ENCODE results near the gene ATF7IP2.
"Not testable (repeated sequence)": the region's sequence is repeated elsewhere in the genome, so short reads cannot be mapped to it uniquely, and the experiment has no call there.

ATF7IP2 gene

DNA sequence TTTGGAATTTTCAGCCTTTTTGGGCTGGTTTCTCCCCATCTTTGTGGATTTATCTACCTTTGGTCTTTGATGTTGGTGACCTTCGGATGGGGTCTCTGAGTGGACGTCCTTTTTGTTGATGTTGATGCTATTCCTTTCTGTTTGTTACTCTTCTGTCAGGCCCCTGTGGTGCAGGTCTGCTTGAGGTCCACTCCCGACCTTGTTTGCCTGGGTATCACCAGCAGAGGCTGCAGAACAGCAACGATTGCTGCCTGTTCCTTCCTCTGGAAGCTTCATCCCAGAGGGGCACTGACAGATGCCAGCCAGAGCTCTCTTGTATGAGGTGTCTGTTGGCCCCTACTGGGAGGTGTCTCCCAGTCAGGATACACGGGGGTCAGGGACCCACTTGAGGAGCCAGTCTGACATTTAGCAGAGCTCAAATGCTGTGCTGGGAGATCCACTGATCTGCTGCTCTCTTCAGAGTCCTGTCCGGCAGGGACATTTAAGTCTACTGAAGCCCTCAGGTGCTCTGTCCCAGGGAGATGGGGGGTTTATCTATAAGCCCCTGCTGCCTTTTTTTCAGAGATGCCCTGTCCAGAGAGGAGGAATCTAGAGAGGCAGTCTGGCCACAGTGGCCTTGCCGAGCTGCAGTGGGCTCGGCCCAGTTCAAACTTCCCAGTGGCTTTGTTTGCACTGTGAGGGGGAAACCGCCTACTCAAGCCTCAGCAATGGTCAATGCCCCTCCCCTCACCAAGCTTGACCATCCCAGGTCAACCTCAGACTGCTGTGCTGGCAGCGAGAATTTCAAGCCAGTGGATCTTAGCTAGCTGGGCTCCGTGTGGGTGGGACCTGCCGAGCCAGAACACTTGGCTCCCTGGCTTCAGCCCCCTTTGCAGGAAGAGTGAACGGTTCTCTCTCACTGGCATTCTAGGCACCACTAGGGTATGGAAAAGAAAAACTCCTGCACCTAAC lies 66.6 kb downstream of the ATF7IP2 start:
- not testable (repeated sequence) for DNase-seq

DNA sequence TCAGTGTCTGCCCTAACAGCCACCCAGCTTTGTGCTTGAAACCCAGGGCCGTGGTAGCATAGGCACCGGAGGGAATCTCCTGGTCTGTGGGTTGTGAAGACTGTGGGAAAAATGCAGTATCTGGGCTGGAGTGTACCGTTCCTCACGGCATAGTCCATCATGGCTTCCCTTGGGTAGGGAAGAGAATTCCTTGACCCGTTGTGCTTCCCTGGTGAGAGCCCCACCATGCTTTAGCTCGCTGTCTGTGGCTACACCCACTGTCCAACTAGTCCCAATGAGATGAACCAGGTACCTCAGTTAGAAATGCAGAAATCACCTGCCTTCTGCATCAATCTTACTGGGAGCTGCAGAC lies 67.3 kb downstream of the ATF7IP2 start:
- DNase-seq = no peak

DNA sequence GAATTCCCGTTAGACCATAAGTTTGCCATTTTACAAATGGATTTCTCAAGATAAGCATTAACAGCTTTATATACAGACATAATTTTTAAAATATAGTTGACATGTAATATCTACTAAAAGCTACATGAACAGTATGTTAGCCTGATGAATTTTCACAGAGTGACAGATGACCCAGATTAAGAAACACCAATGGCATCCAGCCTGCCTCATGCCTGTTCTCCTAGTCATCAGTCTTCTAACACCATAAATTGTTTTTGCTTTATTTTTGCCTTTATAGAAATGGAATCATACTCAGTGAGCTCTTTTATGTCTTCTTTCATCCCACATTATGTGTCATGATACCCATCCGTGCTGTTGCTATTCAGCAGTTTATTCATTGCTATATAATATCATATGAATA lies 80.0 kb downstream of the ATF7IP2 start:
- no peak for DNase-seq

DNA sequence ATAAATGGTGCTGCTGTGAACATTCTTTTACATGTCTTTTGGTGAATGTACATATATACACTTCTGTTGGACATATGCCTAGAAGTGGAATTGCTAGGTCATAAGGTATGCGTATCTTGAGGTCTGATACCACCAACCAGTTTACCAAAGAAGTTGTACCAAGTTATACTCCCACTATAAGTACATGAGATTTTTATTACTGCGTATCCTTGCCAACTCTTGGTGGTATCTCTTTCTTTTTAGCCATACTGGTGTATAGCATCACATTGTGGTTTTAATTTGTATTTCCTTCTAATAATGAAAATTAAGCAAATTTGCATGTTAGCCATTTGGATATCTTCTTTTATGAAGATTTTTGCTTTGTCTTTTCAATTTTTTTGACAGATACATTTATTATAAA lies 80.5 kb downstream of the ATF7IP2 start:
- no peak for DNase-seq

DNA sequence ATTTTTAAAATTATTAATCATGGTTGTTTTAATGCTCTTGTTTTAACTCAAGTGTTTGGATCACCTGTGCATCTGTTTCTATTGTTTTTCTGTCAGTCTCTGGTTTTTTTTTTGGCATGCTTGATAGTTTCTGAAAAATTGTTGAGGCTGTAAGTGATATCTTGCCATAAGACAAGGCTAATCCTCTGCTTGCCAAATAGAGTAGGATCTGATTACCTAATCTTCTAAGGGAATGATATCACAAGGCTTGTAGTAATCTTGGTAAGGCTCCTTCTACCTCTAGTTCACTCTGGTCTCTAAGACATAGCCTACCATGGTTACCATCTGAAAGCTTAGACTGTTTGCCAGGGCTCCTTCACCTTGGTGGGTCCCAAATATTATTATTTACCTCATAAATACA lies 81.0 kb downstream of the ATF7IP2 start:
- DNase-seq = no peak

DNA sequence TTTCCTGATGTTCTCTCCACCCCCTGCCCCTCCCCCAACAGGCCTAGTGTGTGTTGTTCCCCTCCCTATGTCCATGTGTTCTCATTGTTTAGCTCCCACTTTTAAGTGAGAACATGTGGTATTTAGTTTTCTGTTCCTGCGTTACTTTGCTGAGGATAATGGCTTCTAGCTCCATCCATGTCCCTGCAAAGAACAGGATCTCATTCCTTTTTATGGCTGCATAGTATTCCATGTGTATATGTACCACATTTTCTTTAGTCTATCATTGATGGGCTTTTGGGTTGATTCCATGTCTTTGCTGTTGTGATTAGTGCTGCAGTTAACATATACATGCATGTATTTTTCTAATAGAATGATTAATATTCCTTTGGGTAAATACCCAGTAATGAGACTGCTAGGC lies 90.8 kb downstream of the ATF7IP2 start:
- not testable (repeated sequence) for DNase-seq

DNA sequence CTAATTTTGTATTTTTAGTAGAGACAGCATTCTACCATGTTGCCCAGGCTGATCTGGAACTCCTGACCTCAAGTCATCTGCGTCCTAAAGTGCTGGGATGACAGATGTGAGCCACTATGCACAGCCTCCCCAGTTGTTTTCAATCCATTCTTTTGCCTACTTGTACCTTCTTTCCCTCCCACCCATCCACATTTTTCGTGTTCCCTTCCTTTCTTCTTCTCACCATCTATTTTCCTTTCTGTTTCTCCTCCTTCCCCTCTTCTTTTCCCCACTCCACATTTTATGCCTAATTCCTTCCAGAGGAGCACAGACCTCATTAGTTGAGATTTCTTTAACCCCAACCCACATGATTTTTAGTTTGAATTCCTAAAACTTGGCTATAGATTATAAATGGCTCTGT lies 94.3 kb downstream of the ATF7IP2 start:
- DNase-seq = no peak

DNA sequence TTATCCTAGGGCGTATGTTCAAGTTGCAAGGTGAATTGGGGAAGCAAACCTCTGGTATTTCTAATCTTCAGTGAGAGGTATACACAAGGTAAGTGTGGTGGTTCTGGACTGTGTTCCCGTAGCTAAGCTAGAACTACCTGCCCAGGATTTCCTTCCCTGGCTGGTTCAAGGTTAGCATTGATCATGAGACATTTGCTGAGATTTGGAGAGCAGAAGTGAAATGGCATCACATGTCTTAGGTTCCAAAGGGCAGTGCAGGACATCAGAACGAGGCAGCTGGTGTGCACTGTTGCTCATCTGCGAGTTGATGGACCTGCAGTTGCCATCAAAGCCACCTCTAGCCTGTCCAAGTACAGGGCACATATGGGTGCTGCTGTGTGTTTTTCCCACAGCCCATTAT lies 99.3 kb downstream of the ATF7IP2 start:
- no peak for DNase-seq

DNA sequence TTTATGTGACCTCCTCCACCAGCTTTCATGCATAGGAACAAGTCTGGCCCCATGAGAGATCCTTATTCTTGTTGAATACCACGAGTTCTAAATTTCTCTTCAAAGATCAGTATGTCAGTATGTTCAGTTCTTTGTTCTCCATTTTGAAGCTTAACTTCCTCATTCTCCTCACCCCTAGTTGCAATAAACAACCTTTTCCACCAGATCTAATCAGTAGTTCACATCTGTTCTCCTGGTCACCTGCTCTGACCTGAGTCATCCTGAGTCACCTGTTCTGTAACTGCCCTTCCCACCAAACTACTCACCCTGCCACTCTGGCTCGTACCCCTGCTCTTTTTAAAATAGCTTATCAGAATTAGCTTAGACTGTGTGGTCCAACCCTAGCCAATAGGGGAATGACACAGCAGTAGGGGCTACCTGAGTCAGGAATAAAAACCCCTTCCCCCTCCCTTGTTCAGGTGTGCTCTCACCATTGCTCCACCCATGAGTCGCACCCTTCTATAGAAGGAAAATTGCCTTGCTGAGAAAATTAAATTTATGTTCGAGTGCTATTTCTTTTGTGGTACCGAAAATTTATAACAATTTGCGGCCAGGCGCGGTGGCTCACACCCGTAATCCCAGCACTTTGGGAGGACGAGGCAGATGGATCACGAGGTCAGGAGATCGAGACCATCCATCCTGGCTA lies 100.0 kb downstream of the ATF7IP2 start:
- peak; percentile 23 to 30 for DNase-seq

DNA sequence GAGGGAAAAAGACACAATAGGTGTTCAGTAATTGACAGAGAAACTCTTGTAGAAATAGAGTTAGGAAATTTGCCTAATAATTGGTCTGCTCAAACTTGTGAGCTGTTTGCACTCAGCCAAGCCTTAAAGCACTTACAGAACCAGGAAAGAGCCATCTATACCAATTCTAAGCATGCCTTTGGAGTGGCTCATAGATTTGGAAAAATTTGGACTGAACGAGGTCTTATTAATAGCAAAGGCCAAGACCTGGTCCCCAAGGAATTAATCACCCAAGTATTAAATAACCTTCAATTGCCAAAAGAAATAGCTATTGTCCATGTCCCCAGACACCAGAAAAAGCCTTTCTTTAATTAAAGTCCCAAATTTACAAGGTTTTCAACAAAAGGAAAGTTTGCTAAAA lies 104.3 kb downstream of the ATF7IP2 start:
- DNase-seq = no peak

DNA sequence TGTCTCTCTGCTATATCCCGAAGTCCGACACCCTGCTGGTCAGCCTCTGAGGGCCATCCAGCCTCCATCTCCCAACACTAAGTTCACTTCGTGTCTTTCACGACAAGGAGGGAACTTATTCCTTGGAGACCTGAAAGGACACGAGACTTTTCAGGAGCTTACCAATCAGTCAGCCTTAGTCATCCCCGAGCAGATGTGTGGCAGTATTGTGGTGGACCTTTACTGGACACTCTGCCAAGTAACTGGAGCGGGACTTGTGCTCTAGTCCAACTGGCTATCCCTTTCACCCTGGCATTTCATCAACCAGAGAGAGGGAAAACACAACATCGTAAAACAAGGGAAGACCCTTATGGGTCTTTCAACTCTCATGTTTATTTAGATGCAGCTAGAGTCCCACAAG lies 107.4 kb downstream of the ATF7IP2 start:
- no peak for DNase-seq

DNA sequence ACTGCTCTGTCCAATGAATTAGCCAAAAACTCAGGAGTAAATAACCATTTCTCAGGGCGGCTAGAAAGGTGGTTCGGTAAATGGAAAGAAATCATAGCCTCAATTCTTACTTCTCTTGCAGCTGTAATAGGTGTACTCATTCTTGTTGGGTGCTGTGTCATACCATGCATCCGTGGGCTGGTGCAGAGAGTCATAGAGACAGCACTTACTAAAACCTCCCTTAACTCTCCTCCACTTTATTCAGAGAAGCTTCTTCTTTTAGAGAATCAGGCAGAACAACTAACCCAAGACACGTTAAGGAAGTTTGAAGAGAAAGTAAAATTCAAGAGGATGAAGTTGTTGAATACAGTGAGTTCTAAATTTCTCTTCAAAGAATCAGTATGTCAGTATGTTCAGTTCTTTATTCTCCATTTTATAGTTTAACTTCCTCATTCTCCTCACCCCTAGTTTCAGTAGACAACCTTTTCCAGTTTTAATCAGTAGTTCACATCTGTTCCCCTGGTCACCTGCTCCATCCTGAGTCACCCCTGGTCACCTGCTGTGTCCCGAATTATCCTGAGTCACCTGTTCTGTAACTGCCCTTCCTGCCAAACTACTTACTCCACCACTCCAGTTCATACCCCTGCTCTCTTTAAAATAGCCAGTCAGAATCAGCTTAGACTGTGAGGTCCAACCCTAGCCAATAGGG lies 108.6 kb downstream of the ATF7IP2 start:
- DNase-seq = peak in 1 of 2 experiments; percentile 7

DNA sequence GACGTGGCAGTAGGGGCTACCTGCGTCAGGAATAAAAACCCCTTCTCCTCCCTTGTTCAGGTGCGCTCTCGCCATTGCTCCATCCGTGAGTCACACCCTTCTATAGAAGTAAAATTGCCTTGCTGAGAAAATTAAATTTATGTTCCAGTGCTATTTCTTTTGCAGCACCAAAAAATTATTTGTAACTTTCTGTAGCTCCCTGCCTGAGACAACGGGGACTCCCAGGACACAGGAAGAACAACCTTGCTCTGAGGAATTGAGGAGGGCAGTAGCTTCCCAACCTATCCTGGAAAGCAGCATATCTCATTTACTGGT lies 109.1 kb downstream of the ATF7IP2 start:
- DNase-seq = no peak

DNA sequence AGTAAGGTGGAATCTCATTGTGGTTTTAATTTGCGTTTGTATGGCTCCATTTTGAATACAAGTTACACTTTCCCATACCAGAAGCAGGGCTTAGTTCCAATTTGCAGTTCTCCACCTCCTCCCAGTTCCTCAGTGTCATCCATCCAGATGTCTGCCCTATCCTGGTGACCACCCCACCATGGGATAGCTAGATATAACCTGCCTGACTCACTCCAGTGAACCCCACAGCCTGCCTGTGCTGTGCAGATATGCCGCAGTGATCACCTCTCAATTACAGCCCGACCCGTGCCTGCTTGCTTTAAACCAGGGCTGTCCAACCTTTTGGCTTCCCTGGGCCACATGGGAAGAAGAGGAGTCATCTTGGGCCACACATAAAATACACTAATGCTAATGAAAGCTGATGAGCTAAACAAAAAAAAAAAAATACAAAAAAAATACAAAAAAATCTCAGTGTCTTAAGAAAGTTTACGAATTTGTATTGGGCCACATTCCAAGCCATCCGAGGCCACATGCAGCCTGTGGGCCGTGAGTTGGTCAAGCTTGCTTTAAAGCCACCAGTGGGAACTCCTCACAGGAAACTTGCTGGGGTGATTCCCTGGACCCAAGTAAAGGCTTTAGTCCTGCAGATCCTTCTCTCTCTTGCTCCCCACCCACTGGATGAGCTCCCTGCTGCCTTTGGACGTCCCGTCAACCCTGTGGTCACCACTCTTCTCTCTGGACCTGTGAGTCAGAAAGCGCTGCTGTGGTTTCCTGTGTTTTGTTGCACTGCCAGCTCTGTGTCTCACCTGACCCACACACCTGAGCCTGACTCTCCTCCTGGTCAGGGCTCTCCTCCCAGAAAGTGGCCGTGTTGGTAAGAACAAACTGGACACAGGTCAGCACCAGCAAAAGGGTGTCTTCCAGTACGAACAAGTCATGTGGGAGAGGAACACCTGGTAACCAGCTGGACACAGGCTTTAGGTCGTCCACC lies 111.6 kb downstream of the ATF7IP2 start:
- no peak for DNase-seq

DNA sequence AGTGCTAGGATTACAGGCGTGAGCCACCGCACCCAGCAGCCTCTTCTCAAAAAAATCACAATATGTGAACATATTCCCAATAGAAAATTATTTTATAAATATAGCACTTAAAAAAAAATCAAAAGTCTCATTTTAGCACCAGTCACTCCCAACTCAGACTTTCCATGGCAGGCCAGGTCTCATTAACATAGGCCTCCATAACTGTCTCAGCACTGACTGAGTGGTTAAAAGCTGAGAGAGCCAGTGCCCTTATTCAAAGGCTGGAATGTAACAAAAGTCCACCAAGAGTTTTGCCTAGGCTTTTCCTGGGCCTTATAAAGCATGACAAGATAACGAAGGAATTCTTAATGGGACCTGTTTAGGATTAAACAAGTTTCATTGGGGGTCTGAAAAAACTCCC lies 114.7 kb downstream of the ATF7IP2 start:
- no peak for DNase-seq

DNA sequence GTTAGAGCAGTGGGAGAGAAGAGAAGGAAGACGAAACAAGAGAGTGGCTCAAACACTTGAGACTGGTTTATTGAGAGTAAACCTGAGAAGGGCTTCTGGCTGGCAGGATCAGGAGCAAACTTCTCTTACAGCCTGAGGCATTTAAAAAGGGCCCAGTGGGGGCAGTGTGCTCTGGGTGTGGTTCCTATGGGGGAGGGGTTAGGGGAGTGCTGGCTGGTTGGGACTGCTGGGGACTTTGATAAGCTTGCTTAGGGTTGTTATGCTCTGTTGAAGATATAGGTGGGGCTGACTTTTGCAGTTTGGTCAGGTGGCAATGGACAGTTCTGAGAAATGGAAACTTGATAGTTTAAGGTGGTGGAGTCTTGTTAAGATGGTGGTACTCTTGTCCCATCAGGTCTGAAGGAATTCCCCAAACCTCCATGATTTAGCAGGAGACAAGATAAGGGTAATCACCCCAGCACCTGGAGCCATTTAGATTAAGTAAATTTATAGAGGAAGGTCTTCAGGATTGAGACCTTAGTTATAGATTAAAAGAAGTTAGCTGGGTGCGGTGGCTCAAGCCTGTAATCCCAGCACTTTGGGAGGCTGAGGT lies 115.3 kb downstream of the ATF7IP2 start:
- DNase-seq = no peak

DNA sequence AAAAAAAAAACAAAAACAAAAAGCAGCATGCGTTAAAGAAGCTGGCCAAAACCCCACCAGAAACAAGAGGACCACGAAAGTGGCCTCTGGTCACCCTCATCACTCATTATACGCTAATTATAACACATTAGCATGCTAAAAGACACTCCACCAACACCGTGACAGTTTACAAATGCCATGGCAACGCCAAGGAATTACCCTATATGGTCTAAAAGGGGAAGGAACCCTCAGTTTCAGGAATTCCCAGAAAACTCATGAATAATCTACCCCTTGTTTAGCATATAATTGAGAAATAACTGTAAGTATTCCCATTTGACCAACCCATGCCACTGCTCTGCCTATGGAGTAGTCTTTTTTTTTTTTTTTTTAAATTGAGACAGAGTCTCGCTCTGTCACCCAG lies 116.9 kb downstream of the ATF7IP2 start:
- no peak for DNase-seq

DNA sequence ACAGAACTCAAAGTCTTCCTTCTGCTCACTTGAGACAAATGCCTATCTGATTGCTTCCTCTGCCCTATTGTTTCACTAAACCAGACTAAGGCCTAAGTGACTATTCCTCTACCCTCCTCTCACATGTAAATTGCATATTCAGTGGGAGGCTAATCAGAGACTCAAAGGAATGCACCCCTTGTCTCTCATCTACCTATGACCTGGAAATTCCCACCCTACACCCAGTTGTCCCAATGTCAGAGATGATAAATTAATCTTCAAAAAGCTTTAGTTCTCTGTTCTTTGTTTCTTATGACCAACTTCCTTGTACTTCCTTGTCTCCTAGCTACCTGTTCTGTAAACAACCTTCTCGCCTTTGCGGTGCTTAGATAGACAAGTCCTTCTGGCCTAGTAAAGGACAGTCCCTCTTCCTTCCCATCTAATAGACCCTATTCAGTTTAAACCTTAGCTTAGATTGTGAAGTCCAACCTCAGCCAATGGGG lies 118.6 kb downstream of the ATF7IP2 start:
- DNase-seq = no peak

DNA sequence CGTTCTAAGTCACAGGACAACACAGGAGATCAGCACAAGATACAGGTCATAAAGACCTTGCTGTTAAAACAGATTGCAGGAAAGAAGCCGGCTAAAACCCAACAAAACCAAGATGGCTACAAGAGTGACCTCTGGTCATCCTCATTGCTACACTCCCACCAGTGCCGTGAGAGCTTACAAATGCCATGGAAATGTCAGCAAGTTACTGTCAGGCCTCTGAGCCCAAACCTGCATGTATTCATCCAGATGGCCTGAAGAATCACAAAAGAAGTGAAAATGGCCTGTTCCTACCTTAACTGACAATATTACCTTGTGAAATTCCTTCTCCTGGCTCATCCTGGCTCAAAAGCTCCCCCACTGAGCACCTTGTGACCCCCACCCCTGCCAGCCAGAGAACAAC lies 119.4 kb downstream of the ATF7IP2 start:
- DNase-seq = not testable (repeated sequence)

DNA sequence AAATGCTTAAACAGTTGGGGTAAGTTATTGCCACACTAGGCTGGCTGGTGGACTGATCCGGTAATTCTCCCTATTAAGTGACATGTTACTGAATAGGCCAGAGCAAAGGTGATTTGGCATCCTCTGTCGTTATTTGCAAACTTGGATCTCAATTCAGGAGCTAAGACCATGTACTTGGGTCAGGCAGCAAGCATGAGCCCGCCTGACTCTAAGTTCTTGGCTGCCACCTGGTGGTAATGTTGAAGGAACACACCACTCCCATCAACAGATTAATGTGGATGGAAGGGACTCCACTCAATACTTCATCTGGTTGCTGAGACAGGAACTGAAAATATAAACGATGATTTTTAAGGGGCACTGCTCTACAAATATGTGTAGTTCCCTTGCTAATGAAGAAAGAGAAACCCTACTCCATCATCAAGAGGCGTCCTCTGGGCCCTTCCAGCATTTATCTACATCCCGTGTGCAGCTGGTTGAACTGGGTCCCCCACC lies 123.7 kb downstream of the ATF7IP2 start:
- peak; percentile 28 to 65 for DNase-seq

DNA sequence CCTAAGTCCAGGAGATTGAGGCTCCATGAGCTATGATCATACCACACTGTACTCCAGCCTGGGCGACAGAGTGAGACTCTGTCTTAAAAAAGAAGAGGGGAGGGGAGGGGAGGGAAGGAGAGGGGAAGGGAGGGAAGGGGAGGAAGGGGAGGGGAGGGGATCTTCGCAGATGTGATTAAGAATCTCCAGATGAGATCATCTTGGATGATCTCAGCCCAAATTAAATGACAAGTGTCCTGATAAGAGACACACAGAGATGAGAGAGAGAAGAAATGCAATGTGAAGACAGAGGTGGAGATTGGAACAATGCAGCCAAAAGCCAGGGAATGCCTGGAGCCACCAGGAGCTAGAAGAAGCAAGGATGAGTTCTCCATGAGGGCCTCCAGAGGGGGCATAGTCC lies 124.4 kb downstream of the ATF7IP2 start:
- no peak for DNase-seq

DNA sequence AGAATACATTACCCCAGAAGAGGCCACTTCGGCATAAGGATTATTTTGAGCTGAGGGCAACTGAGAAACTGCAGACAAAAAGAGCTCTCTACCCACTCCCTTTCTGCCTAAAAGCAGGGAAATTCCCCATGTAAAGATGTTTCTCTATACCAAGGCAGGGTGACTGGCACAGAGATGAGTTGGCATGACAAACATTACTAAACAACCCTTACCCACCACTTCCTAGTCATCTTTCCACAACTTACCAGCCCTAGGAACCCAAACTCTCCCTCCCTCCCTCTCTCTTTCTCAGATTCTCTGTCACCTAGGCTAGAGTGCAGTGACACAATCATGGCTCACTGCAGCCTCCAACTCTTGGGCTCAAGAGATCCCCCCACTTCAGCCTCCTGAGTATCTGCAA lies 126.0 kb downstream of the ATF7IP2 start:
- no peak for DNase-seq
